Upper lobe of right lung (tissue), 1 donor: ENCODE results near the gene RPL6. TPM values are rescaled to one million over a fixed set of nuclear protein-coding genes. Genes with fewer than 3 reads are reported as not detected.
A peak's percentile ranks its signal among the peaks of the same experiment; 100 is the strongest.

ENCODE experiments used
- ATAC-seq: fragments of 200-7000 bp; cut with Tn5 transposase; one replicate; pipeline ENCODE4 v1.9.1; 2020; ENCODE audit warnings: mild to moderate bottlenecking, moderate library complexity
- DNase-seq: peaks from one replicate; pipeline ENCODE4 v3.0.0-alpha.2; 2020
- H3K27ac ChIP-seq: fragments of 200-600 bp; one replicate; pipeline ENCODE4 v1.8.0; 2022
- H3K27me3 ChIP-seq: fragments of 200-600 bp; one replicate; pipeline ENCODE4 v1.8.0; 2022; ENCODE audit warnings: mild to moderate bottlenecking
- H3K36me3 ChIP-seq: fragments of 200-600 bp; one replicate; pipeline ENCODE4 v1.8.0; 2022
- H3K4me1 ChIP-seq: fragments of 200-600 bp; one replicate; pipeline ENCODE4 v1.8.0; 2022
- H3K4me3 ChIP-seq: fragments of 200-600 bp; one replicate; pipeline ENCODE4 v1.8.0; 2022; ENCODE audit warnings: mild to moderate bottlenecking
- H3K9me3 ChIP-seq: fragments of 200-600 bp; one replicate; pipeline ENCODE4 v1.8.0; 2022
- CTCF ChIP-seq: fragments of 200-600 bp; IDR thresholded peaks from one replicate; pipeline ENCODE4 v1.8.0; 2022; ENCODE audit warnings: antibody characterized with exemption
- intact Hi-C: fragments of 100-400 bp; cut with DNase I; formaldehyde crosslinking; loops from one replicate; pipeline ENCODE4 v1.11.0; 2022
- total RNA-seq: library from RNA; stranded (reverse); fragmentation: NEBNext Ultra II Directional; extraction: Animal tissue kit (Norgen Biotek cat#: 25700); gene quantifications from one replicate; pipeline ENCODE4 v1.2.1, GENCODE V29; 2021
- donor health status: DM: no; HTN: yes; CAD: no; lungs with severe emphysema.

RPL6 gene
- total RNA-seq, 1 donor from 2014 or later = 811 TPM

- Histone ChIP-seq H3K36me3 (no peaks in the 10 kb centered on the region), H3K4me3 (no peak overlapping the region), H3K9me3 (no peaks in the 10 kb centered on the region), H3K27me3 (no peaks in the 10 kb centered on the region), H3K27ac (no peak overlapping the region), H3K4me1 (peaks cover 4% of the 10 kb centered on the region)
- ATAC-seq (no peak), DNase-seq (no peak)
- no peak for TF ChIP-seq CTCF
- intact Hi-C loops = loop anchor here (10.0 kb wide), 1 partner anchor 194 kb away; no protein-coding TSS in a partner anchor
Observed at GRCh38 chr12:112389228-112389627, 20.2 kb downstream of the RPL6 start.

- Histone ChIP-seq H3K4me3 (no peak overlapping the region), H3K36me3 (no peaks in the 10 kb centered on the region), H3K9me3 (no peaks in the 10 kb centered on the region), H3K4me1 (peaks cover 4% of the 10 kb centered on the region), H3K27me3 (no peaks in the 10 kb centered on the region), H3K27ac (no peak overlapping the region)
- no peak for DNase-seq
- intact Hi-C loops = loop anchor here (10.0 kb wide), 1 partner anchor 192 kb away; no protein-coding TSS in a partner anchor
- ATAC-seq = no peak
- no peak for TF ChIP-seq CTCF
Observed at GRCh38 chr12:112386726-112387125, 22.7 kb downstream of the RPL6 start.

- H3K27ac ChIP-seq = peak overlapping the region; percentile 81
- peak overlapping the region; percentile 85 for H3K4me3 ChIP-seq
- intact Hi-C loops = loop anchor here (10.0 kb wide), 1 partner anchor 188 kb away; no protein-coding TSS in a partner anchor
- no peaks in the 10 kb centered on the region for H3K27me3 ChIP-seq
- DNase-seq (no peak), ATAC-seq (no peak)
- H3K36me3 ChIP-seq = no peaks in the 10 kb centered on the region
- no peaks in the 10 kb centered on the region for H3K9me3 ChIP-seq
- TF ChIP-seq CTCF = no peak
- peaks cover 13% of the 10 kb centered on the region for H3K4me1 ChIP-seq
Observed at GRCh38 chr12:112382866-112383265, 26.5 kb downstream of the RPL6 start.

- no peaks in the 10 kb centered on the region for H3K27me3 ChIP-seq
- intact Hi-C loops = loop anchor here (10.0 kb wide), 1 partner anchor 187 kb away; no protein-coding TSS in a partner anchor
- no peak for TF ChIP-seq CTCF
- peak; percentile 99 for DNase-seq
- peaks cover 9% of the 10 kb centered on the region for H3K4me1 ChIP-seq
- H3K9me3 ChIP-seq = no peaks in the 10 kb centered on the region
- peak within 1 kb of the TSS; percentile 85 for H3K4me3 ChIP-seq
- no peaks in the 10 kb centered on the region for H3K36me3 ChIP-seq
- peak; percentile 99 for ATAC-seq
- peak within 1 kb of the TSS; percentile 81 for H3K27ac ChIP-seq
Observed at GRCh38 chr12:112381883-112382796, 27.3 kb downstream of the RPL6 start, which contains the start of gene HECTD4. HECTD4 (minus strand) TSS chr12:112382431; CDS start chr12:112382128, 303 bp downstream.

- H3K36me3 ChIP-seq = no peaks in the 10 kb centered on the region
- TF ChIP-seq CTCF = no peak
- intact Hi-C loops = loop anchor here (10.0 kb wide), 1 partner anchor 187 kb away; no protein-coding TSS in a partner anchor
- peak overlapping the region; percentile 85 for H3K4me3 ChIP-seq
- DNase-seq (no peak), ATAC-seq (peak; percentile 60)
- peaks cover 9% of the 10 kb centered on the region for H3K4me1 ChIP-seq
- H3K27ac ChIP-seq = peak overlapping the region; percentile 81
- no peaks in the 10 kb centered on the region for H3K9me3 ChIP-seq
- no peaks in the 10 kb centered on the region for H3K27me3 ChIP-seq
Observed at GRCh38 chr12:112381406-112381882, 28.0 kb downstream of the RPL6 start.
